SK-N-MC (cell line): ENCODE measurements around the gene DOP1A.

Source experiments
- EZH2 ChIP-seq: fragments of 200-600 bp; sonication (generic); IDR thresholded peaks from one replicate; pipeline ENCODE4 v1.6.1; 2017; ENCODE audit warnings: antibody characterized with exemption
- FOXP2 ChIP-seq: optimal IDR thresholded peaks from 2 replicates; pipeline ENCODE3; 2011; ENCODE audit warnings: mild to moderate bottlenecking, moderate library complexity; ENCODE audit not compliant: insufficient read depth; ENCODE audit errors: extremely low read length, control extremely low read depth
- POLR2AphosphoS5 ChIP-seq: IDR thresholded peaks from 2 replicates; pipeline ENCODE4 v1.6.1; 2012; ENCODE audit warnings: mild to moderate bottlenecking, low read depth, low read length, borderline replicate concordance

- TF ChIP-seq POLR2AphosphoS5 = no peak
- TF ChIP-seq EZH2 = no peak
- no peak for TF ChIP-seq FOXP2
Measured at GRCh38 chr6:83132121-83132520, 64.7 kb downstream of the DOP1A start.
